ENCODE measurements around the gene CDC20B.
A peak's percentile ranks its signal among the peaks of the same experiment; 100 is the strongest.

CDC20B gene

GRCh38 chr5:55149308-55149795, 23.6 kb downstream of the CDC20B start:
- Mint-ChIP-seq H3K36me3 (ENCODE audit: insufficient read depth) (no peaks in the 10 kb centered on the region), H3K27ac (no peak overlapping the region), H3K4me3 (no peak overlapping the region), H3K27me3 (peaks cover 8 to 19% of the 10 kb centered on the region in 2 donors), H3K9me3 (no peaks in the 10 kb centered on the region), H3K4me1 (ENCODE audit: low read depth in 2 of 2) (peaks cover 5 to 14% of the 10 kb centered on the region in 2 donors)
- no peak for DNase-seq
- no peak for ATAC-seq (replicated peaks)

DNA sequence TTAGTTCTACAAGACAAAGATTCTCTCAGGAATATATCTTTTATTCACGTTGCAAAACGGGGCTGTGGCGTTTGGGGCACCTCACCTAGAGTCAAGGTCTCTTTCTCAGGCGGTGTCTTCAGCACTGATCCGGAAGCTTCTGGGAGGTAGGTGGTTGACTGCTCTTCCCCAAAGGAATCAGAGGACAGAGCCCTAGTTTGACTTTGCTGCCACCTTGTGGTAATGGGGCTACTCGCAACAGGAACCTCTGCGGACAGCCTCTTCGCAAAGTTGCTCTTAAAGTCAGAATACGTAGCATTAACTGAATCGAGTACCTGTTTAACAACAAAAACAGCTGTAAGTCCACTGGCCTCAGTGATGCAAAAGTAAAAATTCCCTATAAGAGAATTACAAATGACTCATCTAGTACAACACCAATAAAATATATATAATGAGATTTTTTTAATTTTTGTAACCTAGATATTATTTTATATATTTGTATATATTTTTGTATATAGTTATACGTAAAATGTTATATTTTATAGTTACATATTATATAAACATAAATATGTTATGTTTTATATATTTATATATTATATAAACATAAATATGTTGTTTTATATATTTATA, 26.3 kb downstream of the CDC20B start:
- no peaks in the 10 kb centered on the region for H3K9me3 Mint-ChIP-seq
- DNase-seq (peak; percentile 81 to 86 (median 84)), ATAC-seq (replicated peaks) (peak; percentile 98)
- peaks cover 13 to 28% of the 10 kb centered on the region in 2 donors for H3K4me1 Mint-ChIP-seq (ENCODE audit: low read depth in 2 of 2)
- peak overlapping the region; percentile 48 to 58 for H3K4me3 Mint-ChIP-seq
- H3K27me3 Mint-ChIP-seq: no peaks in the 10 kb centered on the region
- no peaks in the 10 kb centered on the region for H3K36me3 Mint-ChIP-seq (ENCODE audit: insufficient read depth)
- peak overlapping the region in 1 of 2 donors; percentile 4 for H3K27ac Mint-ChIP-seq

GRCh38 chr5:55146080-55146479, 26.9 kb downstream of the CDC20B start:
- peaks cover 19 to 34% of the 10 kb centered on the region in 2 donors for H3K4me1 Mint-ChIP-seq (ENCODE audit: low read depth in 2 of 2)
- H3K27ac Mint-ChIP-seq: peak overlapping the region in 1 of 2 donors; percentile 4
- peak overlapping the region; percentile 48 to 58 for H3K4me3 Mint-ChIP-seq
- no peaks in the 10 kb centered on the region for H3K9me3 Mint-ChIP-seq
- ATAC-seq (replicated peaks) (no peak), DNase-seq (no peak)
- no peaks in the 10 kb centered on the region for H3K27me3 Mint-ChIP-seq
- no peaks in the 10 kb centered on the region for H3K36me3 Mint-ChIP-seq (ENCODE audit: insufficient read depth)

DNA sequence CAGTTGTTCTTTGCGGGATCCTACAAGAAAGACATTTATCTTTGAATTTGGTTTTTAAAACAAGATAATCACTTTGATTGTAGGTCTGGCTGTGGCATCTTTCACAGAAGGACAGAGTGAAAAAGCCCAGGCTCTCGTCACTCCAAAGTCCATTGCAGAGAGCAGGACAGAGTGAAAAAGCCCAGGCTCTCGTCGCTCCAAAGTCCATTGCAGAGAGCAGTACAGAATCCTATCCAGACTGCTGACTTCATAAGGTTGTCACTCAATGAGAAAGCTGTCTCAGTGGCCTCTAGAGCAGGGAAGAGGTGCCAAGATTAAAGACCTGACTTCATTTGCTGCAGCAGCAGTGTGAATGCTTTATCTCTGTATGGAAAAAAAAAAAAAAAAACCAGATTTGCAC, 29.4 kb downstream of the CDC20B start:
- H3K27me3 Mint-ChIP-seq: no peaks in the 10 kb centered on the region
- H3K4me3 Mint-ChIP-seq: no peak overlapping the region
- H3K36me3 Mint-ChIP-seq (ENCODE audit: insufficient read depth): no peaks in the 10 kb centered on the region
- no peak overlapping the region for H3K27ac Mint-ChIP-seq
- H3K9me3 Mint-ChIP-seq: no peaks in the 10 kb centered on the region
- ATAC-seq (replicated peaks): no peak
- H3K4me1 Mint-ChIP-seq (ENCODE audit: low read depth in 2 of 2): peaks cover 21 to 35% of the 10 kb centered on the region in 2 donors
- DNase-seq: no peak

- peak in 1 of 3 experiments; percentile 9 for DNase-seq
- Mint-ChIP-seq H3K36me3 (ENCODE audit: insufficient read depth) (no peaks in the 10 kb centered on the region), H3K4me1 (ENCODE audit: low read depth in 2 of 2) (peaks cover 21 to 35% of the 10 kb centered on the region in 2 donors), H3K4me3 (peak overlapping the region; percentile 21 to 48), H3K9me3 (no peaks in the 10 kb centered on the region), H3K27me3 (no peaks in the 10 kb centered on the region), H3K27ac (peak overlapping the region; percentile 52 to 83)
- ATAC-seq (replicated peaks): peak; percentile 52
These were observed 30.9 kb downstream of the CDC20B start for GRCh38 chr5:55141945-55142690.

DNA sequence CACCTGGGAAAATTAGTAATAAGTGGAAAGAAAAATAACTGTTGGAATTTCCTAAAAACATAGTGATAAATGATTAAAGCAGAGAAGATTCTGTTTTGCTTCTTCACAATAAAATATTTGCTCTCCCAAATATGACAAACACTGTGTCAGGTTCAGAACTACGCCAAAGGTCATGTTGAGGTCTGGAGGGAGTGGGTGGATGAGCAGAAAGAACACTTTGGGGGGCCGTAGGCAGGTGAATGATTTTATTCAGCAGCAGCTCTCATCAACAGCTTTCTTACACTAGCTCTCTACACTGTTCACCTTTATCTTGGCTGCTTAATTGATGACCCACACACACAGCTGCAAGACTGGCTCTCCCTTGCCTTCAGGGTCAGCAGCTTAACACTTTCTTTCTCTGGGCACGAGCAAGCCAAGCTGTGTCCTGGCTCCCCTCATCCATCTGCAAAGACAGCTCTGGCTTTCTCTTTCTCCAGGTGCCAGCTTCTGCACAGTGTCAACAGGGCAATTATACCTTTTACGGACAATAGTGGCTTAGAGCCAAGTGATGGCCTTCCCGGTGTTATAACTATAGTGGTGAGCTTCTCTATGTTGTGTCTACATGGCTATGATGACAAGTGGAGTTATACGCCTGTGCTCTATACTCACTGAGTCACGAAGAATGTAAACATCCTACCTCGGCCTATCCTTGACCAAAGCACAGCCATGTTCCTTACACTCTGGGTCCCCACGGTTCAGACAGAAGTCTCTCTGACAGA, 31.9 kb downstream of the CDC20B start:
- Mint-ChIP-seq H3K4me1 (ENCODE audit: low read depth in 2 of 2) (peaks cover 16 to 28% of the 10 kb centered on the region in 2 donors), H3K27ac (peak overlapping the region in 1 of 2 donors; percentile 83), H3K9me3 (no peaks in the 10 kb centered on the region), H3K36me3 (ENCODE audit: insufficient read depth) (no peaks in the 10 kb centered on the region), H3K27me3 (no peaks in the 10 kb centered on the region), H3K4me3 (no peak overlapping the region)
- ATAC-seq (replicated peaks) (no peak), DNase-seq (no peak)

DNA sequence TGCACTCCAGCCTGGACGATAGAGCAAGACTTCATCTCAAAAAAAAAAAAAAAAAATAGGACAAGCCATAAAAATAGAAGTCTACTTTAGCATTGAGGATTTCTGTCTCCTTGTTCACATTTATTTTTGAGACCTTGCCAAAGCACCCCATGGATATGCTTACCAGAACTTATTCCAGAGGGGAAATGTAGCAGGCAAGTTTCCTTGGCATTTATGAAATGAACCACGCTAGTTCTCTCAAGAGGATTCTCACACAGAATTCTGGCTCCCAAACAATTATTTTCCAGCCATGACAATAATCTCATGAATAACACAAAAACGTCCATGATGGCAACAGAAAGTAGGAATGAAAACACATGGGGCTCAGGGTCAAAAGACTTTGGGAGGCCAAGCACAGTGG, 36.5 kb downstream of the CDC20B start:
- H3K27me3 Mint-ChIP-seq: no peaks in the 10 kb centered on the region
- H3K4me1 Mint-ChIP-seq (ENCODE audit: low read depth in 2 of 2): peaks cover 12% of the 10 kb centered on the region in 2 donors
- H3K36me3 Mint-ChIP-seq (ENCODE audit: insufficient read depth): no peaks in the 10 kb centered on the region

DNA sequence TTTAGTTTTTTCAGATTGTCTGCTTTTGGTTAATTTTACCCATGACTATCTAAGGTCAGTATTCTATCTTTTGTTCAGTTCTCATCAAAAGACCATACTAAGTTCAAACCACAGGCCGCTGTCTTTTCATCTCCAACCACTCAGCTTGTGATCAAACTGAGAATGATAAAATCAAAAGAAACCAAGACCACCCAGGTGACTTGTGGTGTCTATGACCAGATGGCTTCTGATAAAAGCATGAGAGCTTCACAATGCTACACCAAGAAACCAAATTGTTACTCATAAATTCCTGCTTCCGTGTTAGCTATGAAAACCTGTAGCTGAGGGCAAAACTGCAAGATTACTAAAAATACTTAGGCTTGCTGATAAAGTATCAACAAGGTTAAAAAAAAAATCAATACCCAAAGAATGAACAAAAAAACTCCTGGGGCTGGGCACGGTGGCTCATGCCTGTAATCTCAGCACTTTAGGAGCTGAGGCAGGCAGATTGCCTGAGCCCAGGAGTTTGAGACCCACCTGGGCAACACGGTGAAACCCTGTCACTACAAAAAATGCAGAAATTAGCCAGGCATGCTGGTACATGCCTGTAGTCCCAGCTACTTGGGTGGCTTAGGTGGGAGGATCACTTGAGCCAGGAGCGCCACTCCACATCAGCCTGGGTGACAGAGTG, 38.8 kb downstream of the CDC20B start:
- H3K27ac Mint-ChIP-seq: peak overlapping the region; percentile 36 to 74
- peaks cover 6 to 7% of the 10 kb centered on the region in 2 donors for H3K4me1 Mint-ChIP-seq (ENCODE audit: low read depth in 2 of 2)
- H3K36me3 Mint-ChIP-seq (ENCODE audit: insufficient read depth): no peaks in the 10 kb centered on the region
- H3K4me3 Mint-ChIP-seq: peak overlapping the region in 1 of 2 donors; percentile 45
- DNase-seq: no peak
- peak; percentile 76 for ATAC-seq (replicated peaks)
- no peaks in the 10 kb centered on the region for H3K9me3 Mint-ChIP-seq
- no peaks in the 10 kb centered on the region for H3K27me3 Mint-ChIP-seq

More for the DNA sequence above, 36.5 kb downstream of the CDC20B start:
- Mint-ChIP-seq H3K27ac (no peak overlapping the region), H3K9me3 (no peaks in the 10 kb centered on the region), H3K4me3 (no peak overlapping the region)
- no peak for ATAC-seq (replicated peaks)
- no peak for DNase-seq

- Mint-ChIP-seq H3K4me1 (ENCODE audit: low read depth in 2 of 2) (no peaks in the 10 kb centered on the region), H3K36me3 (ENCODE audit: insufficient read depth) (no peaks in the 10 kb centered on the region), H3K4me3 (no peak overlapping the region), H3K9me3 (no peaks in the 10 kb centered on the region), H3K27me3 (no peaks in the 10 kb centered on the region), H3K27ac (no peak overlapping the region)
- DNase-seq (no peak), ATAC-seq (replicated peaks) (no peak)
These were observed 49.6 kb downstream of the CDC20B start for GRCh38 chr5:55123365-55123764.

DNA sequence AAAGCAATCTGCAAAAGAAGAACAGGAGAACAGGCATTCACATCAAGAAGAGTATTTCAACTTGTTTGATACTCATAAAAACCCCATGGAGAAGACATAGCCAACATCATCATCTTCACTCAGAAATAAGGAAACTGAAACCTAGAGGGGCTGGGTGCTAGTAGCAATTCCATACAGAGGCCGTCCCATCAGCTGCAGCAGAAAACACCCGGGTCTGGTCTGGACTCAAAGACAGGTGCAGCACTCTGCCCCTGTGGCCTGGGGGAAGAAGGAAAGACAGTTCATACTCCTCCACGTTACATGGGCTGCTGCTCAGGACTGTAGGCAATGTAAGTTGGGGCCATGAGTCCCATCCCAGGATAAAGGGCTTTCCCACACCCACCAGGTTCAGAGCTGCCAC, 58.9 kb downstream of the CDC20B start:
- Mint-ChIP-seq H3K4me1 (ENCODE audit: low read depth in 2 of 2) (peaks cover 11 to 17% of the 10 kb centered on the region in 2 donors), H3K9me3 (no peaks in the 10 kb centered on the region), H3K27me3 (no peaks in the 10 kb centered on the region), H3K4me3 (no peak overlapping the region), H3K36me3 (ENCODE audit: insufficient read depth) (peaks cover 15% of the 10 kb centered on the region), H3K27ac (peak overlapping the region; percentile 47 to 59)
- ATAC-seq (replicated peaks) (no peak), DNase-seq (no peak)

GRCh38 chr5:55113327-55113726, 59.6 kb downstream of the CDC20B start:
- ATAC-seq (replicated peaks) (no peak), DNase-seq (no peak)
- Mint-ChIP-seq H3K36me3 (ENCODE audit: insufficient read depth) (peaks cover 22% of the 10 kb centered on the region), H3K27me3 (no peaks in the 10 kb centered on the region), H3K9me3 (no peaks in the 10 kb centered on the region), H3K4me1 (ENCODE audit: low read depth in 2 of 2) (peaks cover 16 to 24% of the 10 kb centered on the region in 2 donors), H3K4me3 (peak overlapping the region in 1 of 2 donors; percentile 0), H3K27ac (peak overlapping the region; percentile 2 to 47)

DNA sequence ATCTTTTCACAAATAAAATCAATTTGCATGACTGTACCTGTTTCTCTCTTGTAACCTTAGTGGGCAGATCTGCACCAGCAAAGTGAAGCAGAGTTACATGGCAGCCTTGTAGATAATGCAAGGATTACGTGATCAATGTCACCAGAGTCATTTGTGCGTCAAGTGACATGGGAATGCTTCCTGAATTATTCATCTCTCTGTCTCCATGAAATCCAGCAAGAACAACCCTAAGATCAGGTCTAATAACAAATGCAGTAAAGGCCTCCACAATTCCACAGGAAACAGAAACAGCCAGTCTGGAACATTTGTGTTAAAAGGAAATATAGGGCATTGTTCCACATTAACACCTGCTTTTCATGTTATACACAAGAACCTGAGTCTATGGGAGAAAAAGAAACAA, 62.8 kb downstream of the CDC20B start:
- ATAC-seq (replicated peaks): no peak

GRCh38 chr5:55108661-55109060, 64.3 kb downstream of the CDC20B start:
- Mint-ChIP-seq H3K36me3 (ENCODE audit: insufficient read depth) (peaks cover 52% of the 10 kb centered on the region), H3K27ac (peak overlapping the region; percentile 45 to 91)

More for the DNA sequence above, 62.8 kb downstream of the CDC20B start:
- DNase-seq: no peak
- H3K36me3 Mint-ChIP-seq (ENCODE audit: insufficient read depth): peaks cover 49% of the 10 kb centered on the region
- no peak overlapping the region for H3K27ac Mint-ChIP-seq
- peaks cover 32 to 47% of the 10 kb centered on the region in 2 donors for H3K4me1 Mint-ChIP-seq (ENCODE audit: low read depth in 2 of 2)
- no peaks in the 10 kb centered on the region for H3K27me3 Mint-ChIP-seq
- H3K9me3 Mint-ChIP-seq: no peaks in the 10 kb centered on the region
- H3K4me3 Mint-ChIP-seq: no peak overlapping the region

More at GRCh38 chr5:55108661-55109060, 64.3 kb downstream of the CDC20B start:
- peaks cover 40 to 59% of the 10 kb centered on the region in 2 donors for H3K4me1 Mint-ChIP-seq (ENCODE audit: low read depth in 2 of 2)
- H3K4me3 Mint-ChIP-seq: peak overlapping the region in 1 of 2 donors; percentile 83
- no peaks in the 10 kb centered on the region for H3K9me3 Mint-ChIP-seq
- no peaks in the 10 kb centered on the region for H3K27me3 Mint-ChIP-seq
- DNase-seq (no peak), ATAC-seq (replicated peaks) (no peak)
